H9 (cell line): ENCODE measurements around the gene WFDC12. TPM values are rescaled to one million over a fixed set of nuclear protein-coding genes. Genes with fewer than 3 reads are reported as not detected.
"Not testable (repeated sequence)": the region's sequence is repeated elsewhere in the genome, so short reads cannot be mapped to it uniquely, and the experiment has no call there.

Experiments
- DNase-seq: peaks from one replicate; pipeline ENCODE4 v3.0.0-alpha.2; 2017
- H2AFZ ChIP-seq: one replicate; pipeline ENCODE4 v1.6.1; 2013; ENCODE audit warnings: mild to moderate bottlenecking, low read length, control low read depth, moderate library complexity
- H2AK5ac ChIP-seq: 2 replicates; pipeline ENCODE4 v1.6.1; 2013; ENCODE audit warnings: low read length, control low read depth, mixed read lengths; ENCODE audit not compliant: insufficient read length
- H2BK120ac ChIP-seq: one replicate; pipeline ENCODE4 v1.6.1; 2013; ENCODE audit warnings: low read depth, mild to moderate bottlenecking, low read length, control low read depth, inconsistent platforms; ENCODE audit not compliant: poor library complexity, severe bottlenecking
- H2BK12ac ChIP-seq: 2 replicates; pipeline ENCODE4 v1.6.1; 2013; ENCODE audit warnings: low read length, control low read depth, mixed read lengths, low read depth; ENCODE audit not compliant: insufficient read length
- H2BK15ac ChIP-seq: 2 replicates; pipeline ENCODE4 v1.6.1; 2013; ENCODE audit warnings: low read depth, low read length, control low read depth
- H2BK20ac ChIP-seq: one replicate; pipeline ENCODE4 v1.6.1; 2013; ENCODE audit warnings: low read depth, mild to moderate bottlenecking, low read length, control low read depth, inconsistent platforms; ENCODE audit not compliant: poor library complexity, severe bottlenecking
- H2BK5ac ChIP-seq: 2 replicates; pipeline ENCODE4 v1.6.1; 2013; ENCODE audit warnings: low read length, control low read depth, mixed read lengths; ENCODE audit not compliant: insufficient read length
- H3K14ac ChIP-seq: 2 replicates; pipeline ENCODE4 v1.6.1; 2013; ENCODE audit warnings: low read length, control low read depth; ENCODE audit not compliant: insufficient read depth
- H3K18ac ChIP-seq: 2 replicates; pipeline ENCODE4 v1.6.1; 2013; ENCODE audit warnings: low read depth, mild to moderate bottlenecking, mixed read lengths, low read length, control low read depth; ENCODE audit not compliant: insufficient read length
- H3K23ac ChIP-seq: 2 replicates; pipeline ENCODE4 v1.6.1; 2013; ENCODE audit warnings: low read length, control low read depth, mixed read lengths, low read depth; ENCODE audit not compliant: insufficient read length
- H3K23me2 ChIP-seq: 2 replicates; pipeline ENCODE4 v1.6.1; 2013; ENCODE audit warnings: low read depth, mild to moderate bottlenecking, mixed read lengths, low read length, control low read depth; ENCODE audit not compliant: insufficient read length, poor library complexity, severe bottlenecking
- H3K27ac ChIP-seq: 2 replicates; pipeline ENCODE4 v1.5.1; 2013; ENCODE audit warnings: low read length, control low read depth, mixed read lengths, low read depth; ENCODE audit not compliant: insufficient read length
- H3K27me3 ChIP-seq: 2 replicates; pipeline ENCODE4 v1.6.1; 2013; ENCODE audit warnings: low read length, control low read depth, inconsistent platforms; ENCODE audit not compliant: insufficient read depth
- H3K4ac ChIP-seq: 2 replicates; pipeline ENCODE4 v1.6.1; 2013; ENCODE audit warnings: low read depth, mild to moderate bottlenecking, control low read depth, inconsistent platforms, low read length, moderate library complexity
- H3K4me1 ChIP-seq: 2 replicates; pipeline ENCODE4 v1.6.1; 2013; ENCODE audit warnings: low read length, control low read depth, inconsistent platforms; ENCODE audit not compliant: insufficient read depth
- H3K4me2 ChIP-seq: 2 replicates; pipeline ENCODE4 v1.6.1; 2013; ENCODE audit warnings: low read length, control low read depth, mixed read lengths; ENCODE audit not compliant: insufficient read length, insufficient read depth
- H3K56ac ChIP-seq: 2 replicates; pipeline ENCODE4 v1.6.1; 2013; ENCODE audit warnings: low read depth, mild to moderate bottlenecking, mixed read lengths, low read length, control low read depth; ENCODE audit not compliant: insufficient read length
- H3K79me1 ChIP-seq: 2 replicates; pipeline ENCODE4 v1.6.1; 2013; ENCODE audit warnings: low read depth, mild to moderate bottlenecking, moderate library complexity, low read length, control low read depth, inconsistent platforms; ENCODE audit not compliant: insufficient read depth, poor library complexity, severe bottlenecking
- H3K79me2 ChIP-seq: 2 replicates; pipeline ENCODE4 v1.6.1; 2013; ENCODE audit warnings: low read length, control low read depth, inconsistent platforms; ENCODE audit not compliant: insufficient read depth
- H3K9ac ChIP-seq: 2 replicates; pipeline ENCODE4 v1.6.1; 2013; ENCODE audit warnings: low read length, control low read depth, mixed read lengths; ENCODE audit not compliant: insufficient read length; ENCODE audit errors: extremely low read depth
- H3K9me3 ChIP-seq: one replicate; pipeline ENCODE4 v1.6.1; 2013; ENCODE audit warnings: low read depth, low read length, inconsistent platforms; ENCODE audit not compliant: control insufficient read depth
- H3T11ph ChIP-seq: one replicate; pipeline ENCODE4 v1.6.1; 2013; ENCODE audit warnings: mild to moderate bottlenecking, low read length, control low read depth, inconsistent platforms
- H4K20me1 ChIP-seq: one replicate; pipeline ENCODE4 v1.6.1; 2013; ENCODE audit not compliant: control insufficient read depth, insufficient read length, insufficient read depth
- H4K5ac ChIP-seq: 2 replicates; pipeline ENCODE4 v1.6.1; 2013; ENCODE audit warnings: low read depth, mild to moderate bottlenecking, mixed read lengths, low read length, control low read depth; ENCODE audit not compliant: insufficient read length
- H4K8ac ChIP-seq: replicated peaks from 2 replicates; pipeline ENCODE4 v1.6.1; 2013; ENCODE audit warnings: low read length, control low read depth, mixed read lengths, low read depth; ENCODE audit not compliant: insufficient read length
- H4K91ac ChIP-seq: 2 replicates; pipeline ENCODE4 v1.6.1; 2013; ENCODE audit warnings: low read depth, mild to moderate bottlenecking, moderate library complexity, mixed read lengths, low read length, control low read depth; ENCODE audit not compliant: insufficient read length
- H3K27ac Mint-ChIP-seq, 3 experiments: 2 replicates in 2 of 3; 3 replicates in 1 of 3; pipeline ENCODE4 v1.8.0; 2020 to 2021; ENCODE audit warnings: mixed read lengths in 3 of 3, mild to moderate bottlenecking in 1 of 3, moderate library complexity in 1 of 3
- H3K27me3 Mint-ChIP-seq: 2 replicates; pipeline ENCODE4 v1.8.0; 2021; ENCODE audit warnings: low read depth, mild to moderate bottlenecking, moderate library complexity, mixed read lengths
- H3K36me3 Mint-ChIP-seq, 3 experiments: 2 replicates in 2 of 3; 3 replicates in 1 of 3; pipeline ENCODE4 v1.8.0; 2020 to 2021; ENCODE audit warnings: low read depth in 3 of 3, mixed read lengths in 3 of 3; ENCODE audit not compliant: insufficient read depth in 1 of 3
- H3K4me1 Mint-ChIP-seq, 2 experiments: 2 replicates each; pipeline ENCODE4 v1.8.0; 2020; ENCODE audit warnings: mixed read lengths in 2 of 2
- H3K4me3 Mint-ChIP-seq, 2 experiments: 2 replicates in 1 of 2; 3 replicates in 1 of 2; pipeline ENCODE4 v1.8.0; 2020 to 2021; ENCODE audit warnings: mild to moderate bottlenecking in 2 of 2, mixed read lengths in 2 of 2, moderate library complexity in 1 of 2
- H3K9me3 Mint-ChIP-seq, 2 experiments: 2 replicates in 1 of 2; 3 replicates in 1 of 2; pipeline ENCODE4 v1.8.0; 2020; ENCODE audit warnings: mild to moderate bottlenecking in 2 of 2, mixed read lengths in 2 of 2, moderate library complexity in 1 of 2
- WGBS: extraction: QIAGEN DNeasy Blood & Tissue Kit; methylation state at CpG from one replicate; pipeline ENCODE4 v1.1.7; 2013; ENCODE audit warnings: missing lambda C conversion rate, low lambda C conversion rate, mixed read lengths; ENCODE audit not compliant: insufficient read length; ENCODE audit errors: extremely low coverage; 5-methylcytosine and 5-hydroxymethylcytosine counted together
- total RNA-seq: library from RNA; stranded (reverse); gene quantifications from 2 replicates; pipeline ENCODE4 v1.2.1, GENCODE V29; 2021
- TF ChIP-seq, protein P1 (sequence below): fragments of 200-600 bp; sonication (generic); conservative IDR thresholded peaks from 3 replicates; pipeline ENCODE4 v1.8.0; 2021; ENCODE audit warnings: antibody characterized with exemption, mild to moderate bottlenecking

WFDC12 gene
- total RNA-seq, 1 experiment from 2014 or later: not detected

DNA sequence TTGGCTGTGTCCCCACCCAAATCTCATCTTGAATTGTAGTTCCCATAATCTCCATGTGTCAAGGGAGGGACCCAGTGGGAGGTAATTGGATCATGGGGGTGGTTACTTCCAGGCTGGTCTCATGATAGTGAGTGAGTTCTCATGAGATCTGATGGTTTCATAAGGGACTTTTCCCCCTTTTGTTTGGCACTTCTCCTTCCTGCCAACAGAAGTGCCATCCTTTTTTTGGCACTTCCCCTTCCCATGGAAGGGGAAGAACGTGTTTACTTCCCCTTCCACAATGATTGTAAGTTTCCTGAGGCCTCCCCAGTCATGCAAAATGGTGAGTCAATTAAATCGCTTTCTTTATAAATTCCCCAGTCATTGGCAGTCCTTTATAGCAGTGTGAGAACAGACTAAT, 32.4 kb upstream of the WFDC12 start:
- no peaks in the 10 kb centered on the region; a peak in 1 of 7 replicates for H3K36me3 Mint-ChIP-seq
- Histone ChIP-seq H3K27ac (no peak overlapping the region), H2AFZ (no peak overlapping the region), H3K4me1 (no peaks in the 10 kb centered on the region), H4K20me1 (no peaks in the 10 kb centered on the region), H3K9ac (no peak overlapping the region), H3K56ac (no peak overlapping the region), H2BK15ac (no peak overlapping the region), H2BK12ac (no peak overlapping the region), H4K8ac (no peak overlapping the region), H3K14ac (no peak overlapping the region), H3K23me2 (no peaks in the 10 kb centered on the region), H3T11ph (no peak overlapping the region), H2BK5ac (no peak overlapping the region), H3K18ac (no peak overlapping the region), H3K79me1 (no peaks in the 10 kb centered on the region), H3K23ac (no peak overlapping the region), H3K79me2 (no peaks in the 10 kb centered on the region), H2AK5ac (no peak overlapping the region), H3K9me3 (no peaks in the 10 kb centered on the region), H2BK20ac (no peak overlapping the region), H3K4ac (no peak overlapping the region), H3K4me2 (no peak overlapping the region), H4K5ac (no peak overlapping the region), H2BK120ac (no peak overlapping the region), H3K27me3 (no peaks in the 10 kb centered on the region), H4K91ac (no peak overlapping the region)
- no CpG with 5 or more reads among the region's 2 CpGs for WGBS
- no peak overlapping the region for H3K4me3 Mint-ChIP-seq
- H3K27ac Mint-ChIP-seq: no peak overlapping the region
- H3K27me3 Mint-ChIP-seq: peaks cover 7% of the 10 kb centered on the region
- H3K9me3 Mint-ChIP-seq: peaks cover 11 to 25% of the 10 kb centered on the region in 2 experiments
- no peaks in the 10 kb centered on the region for H3K4me1 Mint-ChIP-seq
- DNase-seq: no peak
- TF ChIP-seq, protein P1, sequence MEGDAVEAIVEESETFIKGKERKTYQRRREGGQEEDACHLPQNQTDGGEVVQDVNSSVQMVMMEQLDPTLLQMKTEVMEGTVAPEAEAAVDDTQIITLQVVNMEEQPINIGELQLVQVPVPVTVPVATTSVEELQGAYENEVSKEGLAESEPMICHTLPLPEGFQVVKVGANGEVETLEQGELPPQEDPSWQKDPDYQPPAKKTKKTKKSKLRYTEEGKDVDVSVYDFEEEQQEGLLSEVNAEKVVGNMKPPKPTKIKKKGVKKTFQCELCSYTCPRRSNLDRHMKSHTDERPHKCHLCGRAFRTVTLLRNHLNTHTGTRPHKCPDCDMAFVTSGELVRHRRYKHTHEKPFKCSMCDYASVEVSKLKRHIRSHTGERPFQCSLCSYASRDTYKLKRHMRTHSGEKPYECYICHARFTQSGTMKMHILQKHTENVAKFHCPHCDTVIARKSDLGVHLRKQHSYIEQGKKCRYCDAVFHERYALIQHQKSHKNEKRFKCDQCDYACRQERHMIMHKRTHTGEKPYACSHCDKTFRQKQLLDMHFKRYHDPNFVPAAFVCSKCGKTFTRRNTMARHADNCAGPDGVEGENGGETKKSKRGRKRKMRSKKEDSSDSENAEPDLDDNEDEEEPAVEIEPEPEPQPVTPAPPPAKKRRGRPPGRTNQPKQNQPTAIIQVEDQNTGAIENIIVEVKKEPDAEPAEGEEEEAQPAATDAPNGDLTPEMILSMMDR: no peak

DNA sequence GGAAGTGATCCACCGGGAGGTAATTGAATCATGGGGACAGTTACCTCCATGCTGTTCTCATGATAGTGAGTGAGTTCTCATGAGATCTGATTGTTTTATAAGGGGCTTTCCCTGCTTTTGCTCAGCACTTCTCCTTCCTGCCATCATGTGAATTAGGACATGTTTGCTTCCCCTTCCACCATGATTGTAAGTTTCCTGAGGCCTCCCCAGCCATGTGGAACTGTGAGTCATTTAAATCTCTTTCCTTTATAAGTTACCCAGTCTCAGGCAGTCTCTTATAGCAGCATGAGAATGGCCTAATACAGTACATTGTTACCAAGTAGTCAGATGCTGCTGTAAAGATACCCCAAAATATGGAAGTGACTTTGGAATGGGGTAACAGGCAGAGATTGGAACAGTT, 30.5 kb upstream of the WFDC12 start:
- not testable (repeated sequence) for H3K56ac ChIP-seq, DNase-seq, H3K9ac ChIP-seq, H3K36me3 Mint-ChIP-seq, H4K5ac ChIP-seq, H4K8ac ChIP-seq, H4K91ac ChIP-seq, H3K4me1 ChIP-seq, H3K18ac ChIP-seq, H3K27me3 ChIP-seq, H3K79me1 ChIP-seq, H2BK12ac ChIP-seq, H2AK5ac ChIP-seq, H3K4ac ChIP-seq, H4K20me1 ChIP-seq, H3K23me2 ChIP-seq, H2AFZ ChIP-seq, H3K4me3 Mint-ChIP-seq, H3K27ac ChIP-seq, H2BK120ac ChIP-seq, H3K27ac Mint-ChIP-seq, H3K23ac ChIP-seq, H3K9me3 ChIP-seq, H2BK5ac ChIP-seq, H3T11ph ChIP-seq, H2BK15ac ChIP-seq, H3K27me3 Mint-ChIP-seq, H3K79me2 ChIP-seq, H3K4me1 Mint-ChIP-seq, H3K4me2 ChIP-seq, H2BK20ac ChIP-seq, H3K14ac ChIP-seq
- no CpG with 5 or more reads among the region's 1 CpG for WGBS
- H3K9me3 Mint-ChIP-seq: peaks cover 11 to 23% of the 10 kb centered on the region in 2 experiments
